Measurements from ENCODE around the gene COL9A2.

DNA sequence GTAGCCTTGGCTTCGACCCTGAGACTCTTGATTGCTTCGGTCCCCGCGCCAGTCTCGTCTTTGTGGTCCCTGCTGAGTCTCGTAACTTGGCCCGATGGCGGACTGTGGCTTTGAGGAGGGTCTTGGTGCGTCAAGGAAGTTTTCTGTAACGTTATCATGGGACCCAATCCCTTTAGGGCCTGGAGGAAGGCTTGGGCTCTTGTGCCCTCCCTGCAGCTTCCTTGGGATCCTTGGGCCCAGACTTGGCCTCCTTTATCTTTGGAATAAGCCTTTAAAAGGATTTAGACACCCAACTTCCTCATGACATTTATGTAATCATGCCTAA, 58.7 kb downstream of the COL9A2 start:
- TF ChIP-seq, protein P1, sequence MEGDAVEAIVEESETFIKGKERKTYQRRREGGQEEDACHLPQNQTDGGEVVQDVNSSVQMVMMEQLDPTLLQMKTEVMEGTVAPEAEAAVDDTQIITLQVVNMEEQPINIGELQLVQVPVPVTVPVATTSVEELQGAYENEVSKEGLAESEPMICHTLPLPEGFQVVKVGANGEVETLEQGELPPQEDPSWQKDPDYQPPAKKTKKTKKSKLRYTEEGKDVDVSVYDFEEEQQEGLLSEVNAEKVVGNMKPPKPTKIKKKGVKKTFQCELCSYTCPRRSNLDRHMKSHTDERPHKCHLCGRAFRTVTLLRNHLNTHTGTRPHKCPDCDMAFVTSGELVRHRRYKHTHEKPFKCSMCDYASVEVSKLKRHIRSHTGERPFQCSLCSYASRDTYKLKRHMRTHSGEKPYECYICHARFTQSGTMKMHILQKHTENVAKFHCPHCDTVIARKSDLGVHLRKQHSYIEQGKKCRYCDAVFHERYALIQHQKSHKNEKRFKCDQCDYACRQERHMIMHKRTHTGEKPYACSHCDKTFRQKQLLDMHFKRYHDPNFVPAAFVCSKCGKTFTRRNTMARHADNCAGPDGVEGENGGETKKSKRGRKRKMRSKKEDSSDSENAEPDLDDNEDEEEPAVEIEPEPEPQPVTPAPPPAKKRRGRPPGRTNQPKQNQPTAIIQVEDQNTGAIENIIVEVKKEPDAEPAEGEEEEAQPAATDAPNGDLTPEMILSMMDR (IDR thresholded peaks at IDR 0.05) = no peak
- TF ChIP-seq YY1 (IDR thresholded peaks at IDR 0.05; ENCODE audit: low read depth) (no peak), GABPA (IDR thresholded peaks at IDR 0.05; ENCODE audit: low read depth) (no peak), REST (IDR thresholded peaks at IDR 0.05; ENCODE audit: low read depth, low read length) (no peak), MXI1 (IDR thresholded peaks at IDR 0.05; ENCODE audit: low read depth, low read length) (no peak), FOSL2 (IDR thresholded peaks at IDR 0.05; ENCODE audit: borderline replicate concordance, low read depth) (no peak), TEAD4 (IDR thresholded peaks at IDR 0.05; ENCODE audit: borderline replicate concordance, insufficient read depth) (no peak), RAD21 (IDR thresholded peaks at IDR 0.05; ENCODE audit: low read length) (no peak), MAX (IDR thresholded peaks at IDR 0.05; ENCODE audit: low read depth) (no peak), EZH2phosphoT487 (IDR thresholded peaks at IDR 0.05; ENCODE audit: borderline replicate concordance, low read depth) (no peak)
- TF ChIP-seq, protein P2, sequence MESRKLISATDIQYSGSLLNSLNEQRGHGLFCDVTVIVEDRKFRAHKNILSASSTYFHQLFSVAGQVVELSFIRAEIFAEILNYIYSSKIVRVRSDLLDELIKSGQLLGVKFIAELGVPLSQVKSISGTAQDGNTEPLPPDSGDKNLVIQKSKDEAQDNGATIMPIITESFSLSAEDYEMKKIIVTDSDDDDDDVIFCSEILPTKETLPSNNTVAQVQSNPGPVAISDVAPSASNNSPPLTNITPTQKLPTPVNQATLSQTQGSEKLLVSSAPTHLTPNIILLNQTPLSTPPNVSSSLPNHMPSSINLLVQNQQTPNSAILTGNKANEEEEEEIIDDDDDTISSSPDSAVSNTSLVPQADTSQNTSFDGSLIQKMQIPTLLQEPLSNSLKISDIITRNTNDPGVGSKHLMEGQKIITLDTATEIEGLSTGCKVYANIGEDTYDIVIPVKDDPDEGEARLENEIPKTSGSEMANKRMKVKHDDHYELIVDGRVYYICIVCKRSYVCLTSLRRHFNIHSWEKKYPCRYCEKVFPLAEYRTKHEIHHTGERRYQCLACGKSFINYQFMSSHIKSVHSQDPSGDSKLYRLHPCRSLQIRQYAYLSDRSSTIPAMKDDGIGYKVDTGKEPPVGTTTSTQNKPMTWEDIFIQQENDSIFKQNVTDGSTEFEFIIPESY (IDR thresholded peaks at IDR 0.05; ENCODE audit: borderline replicate concordance, low read depth) = no peak

All from SK-N-SH (cell line).